Loucy (cell line): ENCODE data around the gene SMIM17.

Source experiments
- H2AFZ ChIP-seq: fragments of 200-600 bp; sonication (generic); 2 replicates; pipeline ENCODE4 v1.6.0; 2016; ENCODE audit warnings: antibody characterized with exemption, mild to moderate bottlenecking, low read length, moderate library complexity
- H3F3A ChIP-seq: fragments of 200-600 bp; 2 replicates; pipeline ENCODE4 v1.6.0; 2016; ENCODE audit warnings: antibody characterized with exemption, low read depth, mild to moderate bottlenecking
- H3K27me3 ChIP-seq: fragments of 200-600 bp; sonication (generic); 2 replicates; pipeline ENCODE4 v1.6.1; 2014; ENCODE audit warnings: low read length, mild to moderate bottlenecking; ENCODE audit not compliant: insufficient read depth, poor library complexity, severe bottlenecking
- H3K36me3 ChIP-seq: fragments of 200-600 bp; sonication (generic); 2 replicates; pipeline ENCODE4 v1.6.1; 2016; ENCODE audit warnings: low read length; ENCODE audit not compliant: insufficient read depth
- H3K4me1 ChIP-seq: fragments of 200-600 bp; sonication (generic); 2 replicates; pipeline ENCODE4 v1.5.1; 2014; ENCODE audit warnings: low read length, mild to moderate bottlenecking; ENCODE audit not compliant: insufficient read depth, poor library complexity, severe bottlenecking
- H3K4me2 ChIP-seq: fragments of 200-600 bp; sonication (generic); 2 replicates; pipeline ENCODE4 v1.6.0; 2014; ENCODE audit warnings: antibody characterized with exemption, low read length, low read depth, mild to moderate bottlenecking; ENCODE audit not compliant: poor library complexity, severe bottlenecking
- H3K4me3 ChIP-seq: fragments of 200-600 bp; sonication (generic); 2 replicates; pipeline ENCODE4 v1.5.1; 2014; ENCODE audit warnings: low read length, mild to moderate bottlenecking, mixed read lengths; ENCODE audit not compliant: poor library complexity, severe bottlenecking
- H3K79me2 ChIP-seq: fragments of 200-600 bp; sonication (generic); 2 replicates; pipeline ENCODE4 v1.6.1; 2014; ENCODE audit warnings: low read length; ENCODE audit not compliant: insufficient read depth
- H3K9ac ChIP-seq: fragments of 200-600 bp; sonication (generic); 2 replicates; pipeline ENCODE4 v1.6.0; 2014; ENCODE audit warnings: mild to moderate bottlenecking, low read depth, low read length, moderate library complexity; ENCODE audit not compliant: poor library complexity, severe bottlenecking
- H3K9me2 ChIP-seq: fragments of 200-600 bp; sonication (generic); replicated peaks from 2 replicates; pipeline ENCODE4 v1.6.1; 2016; ENCODE audit warnings: low read depth, low read length, mixed read lengths
- H3K9me3 ChIP-seq: fragments of 200-600 bp; sonication (generic); 2 replicates; pipeline ENCODE4 v1.6.1; 2014; ENCODE audit warnings: mild to moderate bottlenecking, antibody characterized with exemption, low read length, low read depth; ENCODE audit not compliant: insufficient read depth
- H4K20me1 ChIP-seq: fragments of 200-600 bp; sonication (generic); 2 replicates; pipeline ENCODE4 v1.6.0; 2014; ENCODE audit warnings: antibody characterized with exemption, low read length, mild to moderate bottlenecking; ENCODE audit not compliant: insufficient read depth, poor library complexity, severe bottlenecking
- EZH2phosphoT487 ChIP-seq: fragments of 200-600 bp; IDR thresholded peaks from 2 replicates; pipeline ENCODE4 v1.6.1; 2018; ENCODE audit warnings: antibody characterized with exemption, mild to moderate bottlenecking, moderate library complexity, borderline replicate concordance
- TF ChIP-seq, protein P1 (sequence below): fragments of 200-600 bp; sonication (generic); conservative IDR thresholded peaks from 2 replicates; pipeline ENCODE4 v1.5.1; 2014; ENCODE audit warnings: mild to moderate bottlenecking, antibody characterized with exemption, low read length

The SMIM17 gene

GRCh38 chr19:56637976-56638555, 4.9 kb upstream of the SMIM17 start:
- TF ChIP-seq, protein P1, sequence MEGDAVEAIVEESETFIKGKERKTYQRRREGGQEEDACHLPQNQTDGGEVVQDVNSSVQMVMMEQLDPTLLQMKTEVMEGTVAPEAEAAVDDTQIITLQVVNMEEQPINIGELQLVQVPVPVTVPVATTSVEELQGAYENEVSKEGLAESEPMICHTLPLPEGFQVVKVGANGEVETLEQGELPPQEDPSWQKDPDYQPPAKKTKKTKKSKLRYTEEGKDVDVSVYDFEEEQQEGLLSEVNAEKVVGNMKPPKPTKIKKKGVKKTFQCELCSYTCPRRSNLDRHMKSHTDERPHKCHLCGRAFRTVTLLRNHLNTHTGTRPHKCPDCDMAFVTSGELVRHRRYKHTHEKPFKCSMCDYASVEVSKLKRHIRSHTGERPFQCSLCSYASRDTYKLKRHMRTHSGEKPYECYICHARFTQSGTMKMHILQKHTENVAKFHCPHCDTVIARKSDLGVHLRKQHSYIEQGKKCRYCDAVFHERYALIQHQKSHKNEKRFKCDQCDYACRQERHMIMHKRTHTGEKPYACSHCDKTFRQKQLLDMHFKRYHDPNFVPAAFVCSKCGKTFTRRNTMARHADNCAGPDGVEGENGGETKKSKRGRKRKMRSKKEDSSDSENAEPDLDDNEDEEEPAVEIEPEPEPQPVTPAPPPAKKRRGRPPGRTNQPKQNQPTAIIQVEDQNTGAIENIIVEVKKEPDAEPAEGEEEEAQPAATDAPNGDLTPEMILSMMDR = no peak
- TF ChIP-seq EZH2phosphoT487 = no peak
- Histone ChIP-seq H3K79me2 (no peaks in the 10 kb centered on the region), H3K4me3 (no peak overlapping the region), H4K20me1 (no peaks in the 10 kb centered on the region), H3K4me1 (no peaks in the 10 kb centered on the region), H3K9ac (no peak overlapping the region), H3K27me3 (no peaks in the 10 kb centered on the region), H3K36me3 (no peaks in the 10 kb centered on the region), H3F3A (no peaks in the 10 kb centered on the region), H3K9me2 (no peaks in the 10 kb centered on the region), H3K9me3 (peaks cover 5% of the 10 kb centered on the region; the same call in 1 of the 2 replicates), H3K4me2 (no peak overlapping the region), H2AFZ (no peak overlapping the region)

GRCh38 chr19:56639217-56639616, 3.7 kb upstream of the SMIM17 start:
- no peak for TF ChIP-seq EZH2phosphoT487
- TF ChIP-seq, protein P1 = no peak

GRCh38 chr19:56643460-56643955, 549 bp downstream of the SMIM17 start:
- no peaks in the 10 kb centered on the region for H4K20me1 ChIP-seq
- H3K9me2 ChIP-seq = no peaks in the 10 kb centered on the region
- TF ChIP-seq EZH2phosphoT487 = no peak
- TF ChIP-seq, protein P1 = no peak
- no peak overlapping the region for H3K9ac ChIP-seq
- no peaks in the 10 kb centered on the region for H3K4me1 ChIP-seq
- no peaks in the 10 kb centered on the region for H3K79me2 ChIP-seq
- no peak overlapping the region for H3K4me2 ChIP-seq
- H3K9me3 ChIP-seq = peaks cover 5% of the 10 kb centered on the region; the same call in 1 of the 2 replicates
- no peaks in the 10 kb centered on the region for H3F3A ChIP-seq
- no peak overlapping the region for H3K4me3 ChIP-seq
- no peaks in the 10 kb centered on the region for H3K27me3 ChIP-seq
- H2AFZ ChIP-seq = no peak overlapping the region
- H3K36me3 ChIP-seq = no peaks in the 10 kb centered on the region

More at GRCh38 chr19:56639217-56639616, 3.7 kb upstream of the SMIM17 start:
- Histone ChIP-seq H4K20me1 (no peaks in the 10 kb centered on the region), H3K9ac (no peak overlapping the region), H3K79me2 (no peaks in the 10 kb centered on the region), H3K4me2 (no peak overlapping the region), H2AFZ (no peak overlapping the region), H3F3A (no peaks in the 10 kb centered on the region), H3K4me1 (no peaks in the 10 kb centered on the region), H3K9me2 (no peaks in the 10 kb centered on the region), H3K4me3 (no peak overlapping the region), H3K9me3 (peaks cover 5% of the 10 kb centered on the region; the same call in 1 of the 2 replicates), H3K36me3 (no peaks in the 10 kb centered on the region), H3K27me3 (no peaks in the 10 kb centered on the region)
